ENCODE measurements around the gene GPR183.

DNA sequence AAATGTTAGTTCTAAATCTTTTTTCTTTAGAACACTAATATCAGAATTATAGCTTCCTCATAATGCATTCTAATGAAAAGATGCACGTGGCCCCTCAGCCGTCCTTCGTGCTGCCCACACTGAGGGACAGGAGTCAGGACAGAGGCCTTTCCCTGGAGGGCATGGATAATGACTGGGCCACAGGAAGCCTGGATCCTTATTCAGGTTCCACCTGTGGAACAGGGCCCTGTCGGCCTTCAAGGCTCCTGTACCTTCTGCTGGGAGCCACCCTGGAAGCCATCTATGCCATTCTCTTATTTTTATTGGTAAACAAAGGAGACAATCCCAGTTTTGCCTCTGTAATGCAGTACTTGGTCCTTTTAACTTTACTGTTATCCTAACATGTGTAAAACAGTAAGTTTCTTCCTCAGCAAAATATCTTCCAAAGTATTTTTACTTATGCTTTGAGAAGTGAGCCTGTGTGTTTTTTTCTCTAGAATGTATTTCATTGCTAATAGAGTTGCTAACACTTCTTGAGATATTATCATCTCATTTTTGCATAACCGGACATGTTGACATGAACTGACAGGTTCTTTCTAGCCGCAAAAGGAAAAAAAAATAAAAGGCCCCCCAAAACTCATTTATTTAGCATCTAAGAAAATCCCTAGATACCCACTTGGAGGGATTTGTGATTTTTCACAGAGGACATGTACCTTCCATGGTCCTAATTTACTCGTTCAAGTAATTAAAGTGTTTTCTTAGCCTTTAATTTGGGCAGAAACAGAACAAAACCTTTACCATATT, 6.0 kb downstream of the GPR183 start:
- TF ChIP-seq EZH2 (IDR thresholded peaks at IDR 0.05; ENCODE audit: low read depth, low read length, severe bottlenecking): no peak
- TF ChIP-seq, protein P1, sequence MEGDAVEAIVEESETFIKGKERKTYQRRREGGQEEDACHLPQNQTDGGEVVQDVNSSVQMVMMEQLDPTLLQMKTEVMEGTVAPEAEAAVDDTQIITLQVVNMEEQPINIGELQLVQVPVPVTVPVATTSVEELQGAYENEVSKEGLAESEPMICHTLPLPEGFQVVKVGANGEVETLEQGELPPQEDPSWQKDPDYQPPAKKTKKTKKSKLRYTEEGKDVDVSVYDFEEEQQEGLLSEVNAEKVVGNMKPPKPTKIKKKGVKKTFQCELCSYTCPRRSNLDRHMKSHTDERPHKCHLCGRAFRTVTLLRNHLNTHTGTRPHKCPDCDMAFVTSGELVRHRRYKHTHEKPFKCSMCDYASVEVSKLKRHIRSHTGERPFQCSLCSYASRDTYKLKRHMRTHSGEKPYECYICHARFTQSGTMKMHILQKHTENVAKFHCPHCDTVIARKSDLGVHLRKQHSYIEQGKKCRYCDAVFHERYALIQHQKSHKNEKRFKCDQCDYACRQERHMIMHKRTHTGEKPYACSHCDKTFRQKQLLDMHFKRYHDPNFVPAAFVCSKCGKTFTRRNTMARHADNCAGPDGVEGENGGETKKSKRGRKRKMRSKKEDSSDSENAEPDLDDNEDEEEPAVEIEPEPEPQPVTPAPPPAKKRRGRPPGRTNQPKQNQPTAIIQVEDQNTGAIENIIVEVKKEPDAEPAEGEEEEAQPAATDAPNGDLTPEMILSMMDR (IDR thresholded peaks at IDR 0.05; ENCODE audit: control extremely low read depth in 1 of 3, insufficient read depth in 1 of 3, low read depth in 1 of 3, low read length in 3 of 3): no peak
- TF ChIP-seq RAD21 (IDR thresholded peaks at IDR 0.05 in 1 of 2, conservative IDR thresholded peaks at IDR 0.05 in 1 of 2; ENCODE audit: low read depth in 2 of 2, low read length in 2 of 2): no peak
- TF ChIP-seq TCF12 (IDR thresholded peaks at IDR 0.05; ENCODE audit: low read depth, low read length): no peak
- TF ChIP-seq TAF1 (IDR thresholded peaks at IDR 0.05; ENCODE audit: low read depth, low read length): no peak
- TF ChIP-seq TAF7 (optimal IDR thresholded peaks at IDR 0.05; ENCODE audit: borderline replicate concordance, low read depth, low read length): no peak
- no peak for TF ChIP-seq SIN3A (conservative IDR thresholded peaks at IDR 0.05 in 1 of 2, IDR thresholded peaks at IDR 0.05 in 1 of 2; ENCODE audit: low read depth in 1 of 2, low read length in 2 of 2)
- TF ChIP-seq POLR2A (IDR thresholded peaks at IDR 0.05; ENCODE audit: control extremely low read depth in 1 of 2, low read depth in 2 of 2, low read length in 2 of 2): no peak
- TF ChIP-seq, protein P2, sequence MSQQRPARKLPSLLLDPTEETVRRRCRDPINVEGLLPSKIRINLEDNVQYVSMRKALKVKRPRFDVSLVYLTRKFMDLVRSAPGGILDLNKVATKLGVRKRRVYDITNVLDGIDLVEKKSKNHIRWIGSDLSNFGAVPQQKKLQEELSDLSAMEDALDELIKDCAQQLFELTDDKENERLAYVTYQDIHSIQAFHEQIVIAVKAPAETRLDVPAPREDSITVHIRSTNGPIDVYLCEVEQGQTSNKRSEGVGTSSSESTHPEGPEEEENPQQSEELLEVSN (IDR thresholded peaks at IDR 0.05): no peak
- no peak for TF ChIP-seq EP300 (IDR thresholded peaks at IDR 0.05; ENCODE audit: borderline replicate concordance in 1 of 2, low read depth in 2 of 2, low read length in 2 of 2)
- no peak for TF ChIP-seq JUND (IDR thresholded peaks at IDR 0.05; ENCODE audit: low read length)
- no peak for TF ChIP-seq NRF1 (IDR thresholded peaks at IDR 0.05; ENCODE audit: low read depth, low read length)
